Endothelial cell of hepatic sinusoid (primary cell): ENCODE results near the gene TIGD2.
"Not testable (repeated sequence)": the region's sequence is repeated elsewhere in the genome, so short reads cannot be mapped to it uniquely, and the experiment has no call there.

Experiments
- in situ Hi-C: cut with HindIII; loops from 2 replicates; pipeline ENCODE4 v1.10.0; 2017; ENCODE audit warnings: low sequenced_read_pairs

Gene TIGD2

DNA sequence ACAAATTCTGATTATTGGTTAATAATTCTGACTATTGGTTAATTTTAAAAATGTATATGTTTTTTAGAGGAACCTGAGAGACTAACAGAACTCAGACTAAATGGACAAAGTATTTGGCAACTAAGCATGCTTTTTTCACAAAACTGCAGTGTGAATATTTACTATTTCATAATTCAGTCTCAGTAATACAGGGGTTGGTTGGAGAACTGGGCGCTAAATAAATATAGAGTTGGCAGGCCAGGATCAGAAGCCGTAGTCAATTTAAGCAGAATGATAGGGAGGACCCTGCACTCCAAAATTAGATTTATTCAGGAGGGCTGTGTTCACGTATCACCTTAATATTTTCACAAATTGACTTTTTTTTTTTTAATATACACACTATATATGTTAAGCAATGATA is 5.8 kb downstream of the TIGD2 start:
- in situ Hi-C loops, result no loop called here

DNA sequence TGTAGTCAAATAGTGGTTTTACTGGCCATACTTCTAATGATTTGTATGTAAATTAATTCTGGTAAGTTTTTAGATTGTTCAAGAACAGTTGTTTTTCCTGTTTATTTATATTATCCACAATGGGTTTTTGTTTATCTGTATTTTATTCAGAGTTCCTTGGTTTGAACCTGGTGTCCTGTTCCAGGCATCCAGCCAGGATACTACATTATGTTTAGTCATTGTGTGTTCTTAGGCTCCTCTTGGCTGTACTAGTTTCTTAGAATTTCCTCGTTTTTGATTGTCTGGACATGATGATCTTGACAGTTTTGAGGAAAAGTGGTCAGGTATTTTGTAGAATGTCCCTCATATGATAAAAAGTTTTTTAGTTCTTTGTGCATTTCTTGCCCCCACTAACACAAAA is 7.8 kb downstream of the TIGD2 start:
- in situ Hi-C loops, result no loop called here

DNA sequence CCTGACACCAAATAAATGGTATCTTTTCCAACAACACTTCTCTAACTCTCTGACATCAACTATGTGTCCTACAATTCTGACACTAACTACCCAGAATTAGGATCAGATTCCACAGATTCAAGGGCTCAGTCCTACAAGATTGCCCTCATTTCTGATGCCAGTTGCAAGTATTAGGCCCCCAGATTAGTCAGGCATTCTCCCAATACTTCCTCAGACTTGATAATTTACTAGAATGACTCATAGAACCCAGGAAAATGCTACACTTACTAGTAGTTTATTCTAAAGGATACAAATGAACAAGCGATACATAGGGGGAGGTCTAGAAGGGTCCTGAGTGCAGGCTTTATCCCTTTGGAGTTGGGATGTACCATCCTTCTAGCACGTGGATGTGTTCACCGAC is 8.5 kb downstream of the TIGD2 start:
- in situ Hi-C loops, result no loop called here

DNA sequence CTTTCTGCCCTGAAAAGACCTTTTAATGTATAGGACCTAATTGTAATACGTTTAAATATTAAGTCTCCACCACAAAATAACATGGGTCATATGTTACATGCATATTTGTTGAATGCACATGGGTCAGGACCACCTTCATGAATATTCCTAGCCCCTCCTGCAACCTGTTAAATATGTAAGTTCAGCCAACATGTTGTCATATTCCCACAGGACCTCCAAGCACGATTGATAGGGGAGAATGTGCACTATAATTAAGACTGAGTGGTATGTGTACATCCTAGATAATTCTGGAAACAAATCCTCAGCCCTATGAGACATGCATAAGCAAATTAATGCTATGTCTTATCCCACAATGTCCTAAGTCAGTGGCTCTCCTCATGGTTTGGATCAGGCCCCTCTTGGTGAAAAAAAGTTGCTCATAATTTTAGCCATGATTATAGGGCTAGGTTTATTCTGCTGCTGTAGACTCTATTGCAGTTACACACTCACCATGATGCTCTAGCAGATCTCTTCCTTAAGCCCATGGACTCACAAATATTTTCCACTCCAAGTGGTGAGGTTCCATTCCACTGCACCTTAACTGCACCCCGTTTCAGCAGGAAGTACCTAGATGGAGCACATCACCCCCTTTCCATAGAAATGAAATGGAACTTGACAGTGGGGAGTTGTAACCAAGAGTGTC is 10.2 kb downstream of the TIGD2 start:
- in situ Hi-C loops, result no loop called here

DNA sequence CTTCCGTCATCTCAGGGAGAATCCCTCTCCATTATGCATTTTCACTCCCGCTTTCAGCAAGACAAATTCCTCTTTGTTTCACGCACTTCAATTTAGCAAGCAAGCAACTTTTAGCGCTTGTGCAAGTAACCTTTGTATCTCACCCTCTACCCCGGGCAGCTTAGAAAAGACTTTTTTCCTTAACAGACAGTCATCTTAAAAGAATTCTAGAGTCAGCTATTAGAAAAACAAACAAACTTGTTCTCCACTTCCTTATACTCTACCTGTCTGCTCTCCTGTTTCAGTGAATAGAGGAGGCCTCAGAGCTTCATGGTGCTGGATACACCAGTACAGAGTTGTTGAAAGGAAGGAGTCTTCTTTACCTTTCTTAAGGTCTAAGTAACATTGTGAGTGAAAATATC is 12.1 kb downstream of the TIGD2 start:
- in situ Hi-C loops, result no loop called here

DNA sequence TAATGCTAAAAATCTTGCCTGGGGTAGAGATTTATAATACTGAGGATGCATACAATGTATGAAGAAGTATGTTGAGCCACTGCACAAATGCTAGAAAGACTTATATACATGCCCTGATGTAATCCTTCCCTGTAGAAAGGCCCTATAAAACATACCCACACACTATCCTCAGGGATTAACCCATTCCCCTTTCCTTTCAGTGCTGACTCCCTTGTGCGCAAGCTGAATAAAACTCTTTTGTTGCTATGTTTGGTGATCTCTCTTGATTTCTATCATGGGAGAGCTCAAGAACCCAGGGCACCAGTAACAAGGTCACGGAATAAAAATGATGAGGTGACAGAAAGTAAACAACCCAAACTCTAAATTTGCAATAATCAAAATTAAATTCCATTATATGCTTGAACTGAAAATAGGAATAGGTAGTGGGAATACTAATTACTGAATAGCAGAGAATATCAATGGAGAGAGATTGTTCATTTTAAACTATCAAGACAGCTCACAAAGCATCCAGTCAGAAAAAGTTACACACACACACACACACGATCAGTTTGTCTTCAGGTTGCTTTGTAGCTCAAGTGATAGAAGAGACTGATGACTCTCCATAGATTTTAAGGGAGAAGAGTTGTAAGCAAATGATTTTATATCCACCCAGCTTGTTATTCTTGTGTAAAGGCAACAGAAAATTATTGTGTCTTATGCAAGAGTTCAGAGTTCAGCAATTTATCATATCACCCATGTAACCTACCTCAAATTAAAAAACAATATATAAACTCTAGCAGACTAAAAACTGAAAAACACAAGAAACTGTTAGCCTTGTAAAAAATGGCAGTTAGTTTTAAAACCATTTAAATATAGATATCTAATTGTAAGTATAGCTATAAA is 14.8 kb downstream of the TIGD2 start:
- in situ Hi-C loops, result no loop called here

DNA sequence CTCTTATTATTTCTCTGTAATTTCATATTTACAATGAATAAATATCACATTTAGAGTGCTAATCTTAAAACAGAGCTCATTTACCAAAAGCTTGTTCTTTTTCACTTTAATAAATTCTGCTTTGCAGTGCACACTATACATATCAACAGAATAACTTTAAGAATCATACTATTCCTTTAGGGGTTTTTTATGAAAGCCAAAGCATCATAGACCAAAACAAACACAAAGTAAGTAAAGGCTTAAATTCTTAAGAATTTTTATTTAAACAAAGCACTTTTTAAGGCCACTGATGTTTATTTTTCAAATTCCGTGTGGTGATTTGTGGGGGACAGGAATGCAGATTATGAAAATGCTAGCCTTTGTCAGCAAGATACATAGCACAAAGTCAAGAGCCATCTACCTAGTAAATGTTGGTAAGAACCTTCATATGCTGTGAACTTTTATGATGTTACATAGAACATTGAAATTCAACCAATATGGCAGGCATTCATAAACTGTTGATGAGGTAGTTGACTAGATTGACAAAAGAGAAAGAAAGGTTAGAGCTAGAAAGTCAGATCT is 17.8 kb downstream of the TIGD2 start:
- in situ Hi-C loops, result no loop called here

DNA sequence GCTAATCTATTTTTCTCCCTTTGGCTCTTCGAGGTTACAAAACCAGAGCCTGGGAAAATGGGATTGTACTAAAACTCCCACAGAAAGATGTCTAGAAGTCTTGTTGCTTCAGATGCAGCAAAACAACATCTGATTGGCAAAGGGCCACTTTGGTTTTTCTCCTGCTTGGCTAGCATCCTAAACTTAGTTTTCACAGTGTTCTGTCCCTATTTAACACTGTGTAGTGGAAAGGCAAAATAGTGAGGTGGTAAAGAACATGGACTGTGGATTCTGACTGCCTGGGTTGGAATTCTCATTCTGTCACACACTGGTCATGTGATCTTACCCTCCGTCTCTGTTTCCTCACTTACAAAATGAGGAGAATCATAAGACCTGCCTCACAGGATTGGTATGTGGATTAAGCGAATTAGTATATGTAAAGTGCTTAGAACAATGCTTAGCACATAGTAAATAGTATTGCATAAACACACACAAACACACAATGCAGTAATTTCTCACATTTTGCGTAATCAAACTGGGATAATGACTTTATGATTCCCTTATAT is 23.5 kb downstream of the TIGD2 start:
- in situ Hi-C loops, result no loop called here

DNA sequence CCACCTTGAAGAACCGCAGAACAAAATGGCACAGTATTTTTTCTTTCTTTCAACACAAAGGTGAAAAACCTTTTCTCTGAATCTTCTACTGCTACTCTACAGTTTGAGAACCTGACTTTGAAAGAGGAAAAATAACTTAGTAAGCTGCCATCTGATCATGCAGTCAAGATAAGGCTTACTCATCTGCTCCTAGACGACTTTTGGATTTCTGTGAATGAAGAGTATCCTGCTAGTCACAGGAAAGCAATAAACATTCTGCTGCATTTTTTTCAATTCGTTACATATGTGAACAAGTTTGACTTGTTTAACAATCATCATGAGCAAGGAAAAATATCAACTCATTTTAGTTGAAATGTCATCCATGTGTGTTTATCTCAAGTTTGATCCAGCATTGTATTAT is 25.2 kb downstream of the TIGD2 start:
- in situ Hi-C loops, result no loop called here

DNA sequence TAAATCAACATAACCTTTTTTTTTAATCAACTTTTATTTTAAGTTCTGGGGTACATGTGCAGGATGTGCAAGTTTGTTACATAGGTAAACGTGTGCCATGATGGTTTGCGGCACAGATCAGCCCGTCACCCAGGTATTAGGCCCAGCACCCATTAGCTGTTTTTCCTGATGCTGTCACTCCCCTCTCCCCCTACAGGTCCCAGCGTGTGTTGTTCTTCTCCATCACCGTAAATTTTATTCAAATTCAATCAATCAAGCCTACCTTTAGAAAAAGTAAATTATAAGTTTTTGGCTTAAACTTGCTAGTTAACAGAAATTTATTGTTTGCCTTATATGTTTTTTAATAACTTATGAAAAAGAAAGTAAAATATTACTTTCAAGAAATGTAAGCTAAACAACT is 25.9 kb downstream of the TIGD2 start:
- in situ Hi-C loops, result no loop called here

DNA sequence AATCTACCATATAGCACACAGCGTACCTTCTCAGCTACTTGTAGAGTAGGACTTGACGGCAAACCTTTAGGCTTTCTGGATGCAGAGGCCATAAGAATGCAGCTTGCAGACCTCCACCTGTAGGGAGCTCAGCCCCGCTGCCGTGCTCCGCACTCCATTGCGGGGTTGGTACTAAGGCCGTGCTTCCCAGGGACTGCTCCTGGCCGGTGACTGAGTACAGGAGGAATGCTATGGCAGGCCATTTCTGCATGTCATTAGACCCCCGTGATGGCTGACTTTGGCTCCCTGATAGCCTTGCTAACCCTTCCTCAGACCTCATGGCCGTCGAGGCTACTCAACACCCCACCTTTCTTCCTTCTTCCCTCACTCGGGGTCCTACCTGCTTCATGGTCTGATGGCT is 26.4 kb downstream of the TIGD2 start:
- in situ Hi-C loops, result no loop called here

DNA sequence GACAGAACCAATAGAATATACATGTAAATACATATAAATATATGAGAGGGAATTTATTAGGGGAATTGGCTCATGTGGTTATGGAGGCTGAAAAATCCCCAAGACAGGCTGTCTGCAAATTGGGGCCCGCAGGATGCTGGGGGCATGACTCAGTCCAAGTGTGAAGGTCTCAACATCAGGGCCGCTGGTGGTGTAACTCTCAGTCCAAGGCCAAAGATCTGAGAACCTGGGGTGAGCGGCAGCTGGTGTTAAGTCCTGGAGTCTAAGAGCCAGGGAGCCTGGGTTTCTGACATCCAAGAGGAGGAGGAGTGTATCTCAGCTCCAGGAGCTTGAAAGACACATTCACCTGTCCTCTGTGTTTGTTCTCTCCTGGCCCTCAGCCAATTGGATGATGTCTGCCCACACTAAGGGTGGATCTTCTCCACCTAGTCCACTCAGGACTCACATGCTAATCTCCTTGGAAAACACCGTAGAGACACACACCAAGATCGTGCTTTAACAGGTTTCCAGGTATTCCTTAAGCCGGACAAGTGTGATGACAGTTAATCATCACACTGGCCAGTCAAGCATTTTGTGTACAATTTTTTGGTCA is 28.9 kb downstream of the TIGD2 start:
- in situ Hi-C loops, result no loop called here

DNA sequence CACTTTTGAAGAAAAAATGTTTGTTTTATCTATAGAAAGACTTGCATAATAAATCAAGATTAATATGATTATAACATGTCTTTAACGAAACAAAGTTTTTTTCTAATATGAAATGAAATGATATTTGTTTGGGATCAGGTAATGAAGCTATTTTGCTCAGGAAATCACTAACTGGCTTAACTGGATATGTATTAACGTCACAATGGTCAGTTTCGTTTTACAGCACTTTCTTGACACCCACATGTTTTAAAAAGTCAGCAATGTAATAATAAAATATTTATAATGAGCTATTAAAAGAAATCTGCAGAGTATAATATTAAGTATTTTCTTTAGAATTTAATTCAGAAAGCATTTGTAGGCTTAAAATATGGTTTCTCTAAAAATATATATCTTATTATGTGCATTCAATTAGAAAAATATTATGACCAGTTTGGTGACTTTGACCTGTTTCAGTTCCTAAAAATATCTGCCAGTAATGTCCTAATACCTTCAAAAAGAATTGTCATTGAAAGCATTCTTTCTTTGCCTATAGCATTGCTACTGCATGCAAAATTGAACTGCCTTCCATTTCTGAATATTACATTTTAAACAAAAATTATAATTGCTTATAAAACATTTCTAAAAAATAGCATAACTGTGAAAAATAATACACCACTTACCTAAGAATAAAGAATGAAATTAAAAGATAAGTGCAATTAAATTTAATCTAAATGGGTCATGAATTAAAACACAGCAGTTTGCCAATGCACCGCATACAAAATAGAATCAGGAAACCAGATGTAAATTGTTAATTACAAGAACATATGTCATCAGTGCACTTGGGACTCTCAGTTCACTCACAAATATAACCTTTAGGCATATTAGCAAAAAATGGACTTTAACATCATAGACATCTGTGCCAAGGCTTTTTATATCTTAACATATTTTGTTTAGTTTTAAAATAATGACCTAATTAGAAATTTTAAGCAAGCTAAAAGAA is 31.6 kb downstream of the TIGD2 start:
- in situ Hi-C loops, result no loop called here

DNA sequence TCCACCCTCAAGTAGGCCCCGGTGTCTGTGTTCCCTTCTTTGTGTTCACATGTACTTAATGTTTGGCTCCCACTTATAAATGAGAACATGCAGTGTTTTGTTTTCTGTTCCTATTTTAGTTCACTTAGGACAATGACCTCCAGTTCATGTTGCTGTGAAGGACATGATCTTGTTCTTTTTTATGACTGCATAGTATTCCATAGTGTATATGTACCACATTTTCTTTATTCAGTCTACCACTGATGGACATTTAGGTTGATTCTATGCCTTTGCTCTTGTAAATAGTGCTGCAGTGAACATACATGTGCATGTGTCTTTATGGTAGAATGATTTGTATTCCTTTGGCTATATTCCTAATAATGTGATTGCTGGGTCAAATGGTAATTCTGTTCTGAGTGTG is 33.3 kb downstream of the TIGD2 start:
- in situ Hi-C loops, result not testable (repeated sequence)

DNA sequence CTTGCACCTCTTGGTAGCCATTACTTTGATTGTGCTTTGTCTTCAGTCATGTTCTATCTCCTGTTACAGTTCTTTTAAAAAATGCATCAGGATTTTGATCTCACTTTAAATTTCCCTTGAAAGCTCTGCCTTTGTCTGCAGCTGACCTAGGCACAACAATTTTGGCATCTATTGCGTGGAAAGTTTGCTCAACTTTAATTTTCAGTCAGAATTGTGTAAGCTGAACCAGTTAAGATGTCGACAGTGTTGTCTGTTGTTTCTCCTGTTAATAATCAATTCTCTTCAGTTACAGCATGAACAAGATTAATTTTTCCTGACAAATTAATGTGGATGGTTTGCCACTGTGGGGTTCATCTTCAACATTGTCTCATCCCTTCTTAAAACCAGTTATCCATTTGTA is 34.9 kb downstream of the TIGD2 start:
- in situ Hi-C loops, result no loop called here

DNA sequence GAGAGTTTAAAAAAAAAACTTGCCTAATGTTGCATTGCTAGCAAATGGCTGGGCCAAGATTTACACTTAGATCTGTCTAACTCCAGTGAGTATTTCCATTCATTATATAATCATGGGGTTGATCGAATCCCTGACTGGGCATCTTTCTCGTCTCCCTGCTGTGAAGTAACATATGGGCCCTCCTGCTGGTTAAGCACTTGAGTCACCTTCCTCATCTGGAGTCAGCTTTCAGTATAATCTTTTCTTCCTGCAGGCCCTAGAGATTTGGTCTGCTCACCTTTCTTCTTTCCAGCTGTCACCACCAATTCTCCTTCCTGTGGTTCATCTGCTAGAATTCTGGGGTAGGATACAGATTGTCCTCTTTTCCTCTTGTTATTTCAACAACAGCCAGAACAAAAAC is 41.6 kb downstream of the TIGD2 start:
- in situ Hi-C loops, result loop anchor here (10.0 kb wide), 1 partner anchor 102 kb away; no protein-coding TSS in a partner anchor

DNA sequence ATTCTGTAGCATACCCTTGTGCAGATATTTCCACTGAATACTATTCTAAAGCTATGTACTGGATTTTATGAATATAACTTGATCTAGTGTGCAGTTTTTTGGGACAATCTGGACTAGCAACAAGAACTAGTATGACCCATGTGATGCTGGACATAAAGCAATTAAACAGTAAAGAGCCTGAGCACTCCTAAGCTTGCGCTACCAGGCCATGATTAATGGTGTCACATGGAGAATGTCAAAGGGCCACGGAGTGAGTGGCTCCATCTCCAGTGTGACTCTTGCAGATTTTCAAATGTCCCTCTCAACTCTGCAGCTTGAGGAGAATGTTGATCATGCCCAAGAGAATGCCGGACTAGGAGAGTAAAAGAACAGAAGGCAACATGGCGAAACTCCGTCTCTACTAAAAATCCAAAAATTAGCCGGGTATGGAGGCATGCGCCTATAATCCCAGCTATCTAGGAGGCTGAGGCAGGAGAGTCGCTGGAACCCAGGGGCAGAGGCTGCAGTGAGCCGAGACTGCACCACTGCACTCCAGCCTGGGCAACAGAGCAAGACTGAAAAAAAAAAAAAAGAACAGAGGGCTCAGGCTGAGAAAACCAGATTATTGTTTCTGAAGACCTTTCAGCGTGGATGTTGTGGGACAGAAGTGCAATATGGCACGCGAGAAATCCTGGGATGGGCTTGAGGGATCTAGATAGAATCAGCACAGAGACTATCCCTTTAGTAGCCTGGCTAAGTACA is 45.0 kb downstream of the TIGD2 start:
- in situ Hi-C loops, result loop anchor here (10.0 kb wide), 1 partner anchor 98 kb away; no protein-coding TSS in a partner anchor

DNA sequence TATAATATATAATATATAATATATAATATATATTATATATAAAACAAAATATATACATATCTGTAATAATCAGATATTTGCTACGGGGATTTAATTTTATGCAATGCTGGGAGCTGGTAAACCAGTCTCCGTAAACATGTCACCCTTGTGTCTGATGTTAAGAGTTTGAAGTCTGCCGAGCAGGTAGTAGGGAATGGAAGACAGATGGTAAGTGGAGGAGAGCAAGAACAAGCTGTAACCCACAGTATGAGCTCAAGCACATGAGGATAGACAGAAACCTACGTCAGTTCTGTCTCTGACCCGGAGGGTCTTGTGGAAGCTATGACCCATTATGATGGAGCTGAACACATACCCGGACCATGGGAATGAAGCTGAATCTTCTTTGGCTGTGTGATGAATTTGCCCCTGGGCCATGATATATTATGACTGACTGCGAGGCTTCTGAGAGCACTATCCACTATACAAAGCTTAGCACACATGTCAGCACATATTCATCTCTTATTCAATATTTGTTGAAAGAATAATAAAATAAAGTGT is 46.2 kb downstream of the TIGD2 start:
- in situ Hi-C loops, result loop anchor here (10.0 kb wide), 1 partner anchor 97 kb away; no protein-coding TSS in a partner anchor

DNA sequence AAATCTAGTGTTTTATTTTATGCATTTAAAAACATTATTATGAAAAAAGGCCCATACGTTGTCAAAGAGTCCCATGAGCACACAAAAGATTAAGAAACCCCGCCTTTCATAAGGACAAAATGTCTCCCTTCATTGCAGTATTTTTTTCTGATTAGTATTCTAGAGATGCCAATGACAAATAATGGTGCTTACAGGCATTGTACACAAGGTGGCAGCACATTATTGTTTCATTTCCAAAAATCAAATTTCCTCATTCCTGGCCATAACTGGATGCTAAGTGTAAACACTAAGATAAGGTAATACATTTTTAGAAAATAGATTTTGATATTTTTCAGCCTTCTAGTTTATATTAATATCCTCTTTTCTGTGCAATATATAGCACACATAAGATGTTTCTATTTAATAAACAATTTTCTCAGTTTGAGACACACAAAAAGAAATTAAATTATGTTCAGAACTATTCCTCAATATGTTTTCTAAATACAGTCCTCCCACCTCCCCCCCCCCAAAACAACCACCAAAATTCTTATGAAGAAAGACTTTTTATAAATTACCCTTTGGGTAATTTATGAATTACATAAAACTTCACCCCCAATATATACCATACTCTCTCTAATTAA is 47.7 kb downstream of the TIGD2 start:
- in situ Hi-C loops, result loop anchor here (10.0 kb wide), 1 partner anchor 96 kb away; no protein-coding TSS in a partner anchor
